Measurements from ENCODE around the gene NHLRC2. TPM values are rescaled to one million over a fixed set of nuclear protein-coding genes. Genes with fewer than 3 reads are reported as not detected.

Gene NHLRC2
- total RNA-seq, 6 experiments from 2014 or later = 24.0 to 27.4 (median 25.9) TPM

DNA sequence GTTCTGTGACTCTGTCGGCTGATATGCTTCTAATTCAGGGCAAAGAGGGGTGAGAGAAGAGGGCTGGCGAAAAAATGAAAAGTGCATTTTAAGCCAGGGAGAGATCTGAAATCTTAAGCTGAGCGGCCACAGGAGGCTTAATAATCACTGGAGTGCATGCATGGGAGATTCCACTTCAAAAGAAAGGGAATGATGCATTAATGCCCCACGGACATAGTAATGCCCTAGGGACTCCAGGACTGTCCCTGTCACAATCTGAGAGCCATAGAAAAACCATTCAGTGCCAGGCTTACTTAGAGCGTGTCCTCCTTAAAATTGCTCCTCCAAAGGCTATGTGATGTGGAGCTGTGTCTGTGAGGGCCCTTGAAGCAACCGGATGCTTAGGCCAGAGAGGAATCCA is 75.1 kb downstream of the NHLRC2 start:
- no peaks in the 10 kb centered on the region; the same call in 1 of the 2 replicates for H3K4me1 Mint-ChIP-seq (ENCODE audit: low read depth)
- TF ChIP-seq, protein P1, sequence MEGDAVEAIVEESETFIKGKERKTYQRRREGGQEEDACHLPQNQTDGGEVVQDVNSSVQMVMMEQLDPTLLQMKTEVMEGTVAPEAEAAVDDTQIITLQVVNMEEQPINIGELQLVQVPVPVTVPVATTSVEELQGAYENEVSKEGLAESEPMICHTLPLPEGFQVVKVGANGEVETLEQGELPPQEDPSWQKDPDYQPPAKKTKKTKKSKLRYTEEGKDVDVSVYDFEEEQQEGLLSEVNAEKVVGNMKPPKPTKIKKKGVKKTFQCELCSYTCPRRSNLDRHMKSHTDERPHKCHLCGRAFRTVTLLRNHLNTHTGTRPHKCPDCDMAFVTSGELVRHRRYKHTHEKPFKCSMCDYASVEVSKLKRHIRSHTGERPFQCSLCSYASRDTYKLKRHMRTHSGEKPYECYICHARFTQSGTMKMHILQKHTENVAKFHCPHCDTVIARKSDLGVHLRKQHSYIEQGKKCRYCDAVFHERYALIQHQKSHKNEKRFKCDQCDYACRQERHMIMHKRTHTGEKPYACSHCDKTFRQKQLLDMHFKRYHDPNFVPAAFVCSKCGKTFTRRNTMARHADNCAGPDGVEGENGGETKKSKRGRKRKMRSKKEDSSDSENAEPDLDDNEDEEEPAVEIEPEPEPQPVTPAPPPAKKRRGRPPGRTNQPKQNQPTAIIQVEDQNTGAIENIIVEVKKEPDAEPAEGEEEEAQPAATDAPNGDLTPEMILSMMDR (IDR thresholded peaks at IDR 0.05) = no peak
- H3K4me3 Mint-ChIP-seq = no peak overlapping the region
- no peak for DNase-seq
- H3K9me3 Mint-ChIP-seq = peaks cover 10% of the 10 kb centered on the region
- H3K27me3 Mint-ChIP-seq (ENCODE audit: insufficient read depth) = peaks cover 10% of the 10 kb centered on the region
- H3K27ac Mint-ChIP-seq = no peak overlapping the region
- peaks cover 5% of the 10 kb centered on the region for H3K36me3 Mint-ChIP-seq (ENCODE audit: low read depth)

DNA sequence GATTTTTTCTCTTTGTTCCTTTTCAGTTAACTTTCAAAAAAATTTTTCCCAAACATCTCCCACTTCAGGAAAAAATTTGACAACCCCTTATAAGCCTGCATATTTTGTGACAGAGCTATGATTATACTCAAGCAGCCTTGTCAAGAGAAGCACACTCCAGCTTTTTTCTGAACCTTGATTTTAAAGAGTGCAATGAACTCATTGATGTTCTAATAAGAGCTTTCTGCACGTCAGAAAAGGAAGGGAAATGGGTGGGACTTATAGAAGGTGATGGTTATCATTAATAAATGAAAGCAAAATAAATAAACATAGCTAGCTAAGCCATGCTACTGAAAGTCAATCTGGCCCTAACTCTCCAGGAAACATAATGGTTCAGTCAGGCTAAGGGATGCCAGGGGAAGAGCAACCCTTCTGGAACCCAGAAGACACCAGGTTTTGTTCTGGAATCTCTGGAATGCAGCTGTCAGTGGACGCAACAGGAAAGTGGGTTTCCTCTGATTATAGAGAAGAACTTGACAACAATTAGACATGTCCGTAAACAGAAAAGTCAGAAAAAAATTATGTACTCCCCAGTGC is 76.1 kb downstream of the NHLRC2 start:
- peaks cover 12% of the 10 kb centered on the region for H3K27me3 Mint-ChIP-seq (ENCODE audit: insufficient read depth)
- DNase-seq = no peak
- no peaks in the 10 kb centered on the region for H3K9me3 Mint-ChIP-seq
- TF ChIP-seq, protein P1 (IDR thresholded peaks at IDR 0.05) = no peak
- no peaks in the 10 kb centered on the region; the same call in 1 of the 2 replicates for H3K4me1 Mint-ChIP-seq (ENCODE audit: low read depth)
- no peak overlapping the region for H3K4me3 Mint-ChIP-seq
- H3K36me3 Mint-ChIP-seq (ENCODE audit: low read depth) = no peaks in the 10 kb centered on the region
- no peak overlapping the region for H3K27ac Mint-ChIP-seq

DNA sequence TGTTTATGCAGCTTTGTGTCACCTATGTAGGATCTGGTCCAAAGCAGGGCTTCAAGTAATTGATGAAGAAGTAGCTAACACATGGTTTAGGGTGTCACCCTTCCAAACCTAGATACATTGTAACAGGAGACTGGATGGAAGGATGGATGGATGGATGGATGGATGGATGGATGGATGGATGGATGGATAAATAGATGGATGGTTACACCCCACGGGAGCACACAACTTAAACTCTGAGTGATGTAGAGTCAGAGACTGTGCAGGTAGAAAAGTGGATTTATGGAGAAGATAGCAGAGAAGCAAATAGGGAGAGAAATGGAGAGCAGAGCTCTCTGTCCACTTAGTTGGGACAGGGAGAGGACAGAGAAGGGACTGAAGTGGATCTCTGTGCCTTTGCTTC is 78.4 kb downstream of the NHLRC2 start:
- TF ChIP-seq, protein P1 (IDR thresholded peaks at IDR 0.05) = no peak
- Mint-ChIP-seq H3K36me3 (ENCODE audit: low read depth) (no peaks in the 10 kb centered on the region), H3K9me3 (no peaks in the 10 kb centered on the region), H3K27ac (no peak overlapping the region), H3K4me1 (ENCODE audit: low read depth) (no peaks in the 10 kb centered on the region; the same call in 1 of the 2 replicates), H3K27me3 (ENCODE audit: insufficient read depth) (peaks cover 14% of the 10 kb centered on the region), H3K4me3 (no peak overlapping the region)
- no peak for DNase-seq

DNA sequence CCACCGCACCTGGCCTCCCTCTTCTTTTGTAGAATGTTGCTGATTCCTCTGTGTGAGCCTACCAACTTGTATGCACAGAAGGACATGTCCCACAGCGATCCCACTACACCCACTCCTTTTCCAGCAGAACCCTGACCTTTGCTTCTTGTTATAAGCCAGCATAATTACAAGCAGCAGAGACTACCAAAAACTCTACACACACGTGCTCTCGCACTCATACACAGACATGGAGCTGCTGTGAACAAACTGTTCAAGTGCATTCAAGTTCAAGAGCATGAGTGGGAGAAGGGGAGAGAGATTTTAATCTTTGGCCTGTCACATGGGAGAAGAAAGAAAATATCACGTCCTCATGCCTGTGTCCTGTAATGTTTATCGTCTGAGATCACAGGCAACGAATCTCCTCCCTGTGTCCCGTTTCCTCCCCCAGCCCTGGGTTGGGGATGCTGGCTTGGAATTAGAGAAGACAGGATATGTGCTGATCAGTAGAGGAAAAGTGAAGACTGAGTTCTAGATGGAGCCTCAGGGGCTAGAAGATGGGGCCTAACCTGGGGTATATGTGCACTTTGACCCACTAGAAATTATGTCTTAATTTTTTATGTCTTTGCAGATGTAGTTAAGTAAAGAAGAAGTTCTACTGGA is 79.6 kb downstream of the NHLRC2 start:
- H3K4me1 Mint-ChIP-seq (ENCODE audit: low read depth) = no peaks in the 10 kb centered on the region; the same call in 1 of the 2 replicates
- no peak overlapping the region for H3K4me3 Mint-ChIP-seq
- no peak for DNase-seq
- no peak overlapping the region for H3K27ac Mint-ChIP-seq
- TF ChIP-seq, protein P1 (IDR thresholded peaks at IDR 0.05) = no peak
- H3K9me3 Mint-ChIP-seq = no peaks in the 10 kb centered on the region
- H3K27me3 Mint-ChIP-seq (ENCODE audit: insufficient read depth) = peaks cover 14% of the 10 kb centered on the region
- H3K36me3 Mint-ChIP-seq (ENCODE audit: low read depth) = no peaks in the 10 kb centered on the region

DNA sequence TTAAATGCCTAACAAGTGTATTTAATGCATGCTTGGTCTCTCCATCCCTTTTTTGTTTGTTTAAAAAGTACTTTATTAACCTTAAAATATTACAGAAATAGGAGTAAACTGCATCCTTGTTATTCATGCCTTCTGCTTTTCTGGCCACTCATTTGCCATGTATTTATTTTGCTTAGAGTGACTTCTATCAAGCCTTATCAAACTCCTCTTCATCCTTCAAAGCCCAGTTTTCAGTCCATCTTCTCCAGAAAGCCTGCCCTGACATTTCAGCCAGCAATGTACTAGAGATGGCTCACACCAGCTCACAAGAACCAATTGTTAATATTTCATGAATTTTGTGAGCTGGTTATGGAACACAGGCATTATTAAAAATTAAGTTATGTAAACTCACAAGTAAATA is 82.8 kb downstream of the NHLRC2 start:
- H3K27me3 Mint-ChIP-seq (ENCODE audit: insufficient read depth) = peaks cover 22% of the 10 kb centered on the region
- H3K4me3 Mint-ChIP-seq = no peak overlapping the region
- no peaks in the 10 kb centered on the region for H3K9me3 Mint-ChIP-seq
- DNase-seq = no peak
- H3K27ac Mint-ChIP-seq = no peak overlapping the region
- no peaks in the 10 kb centered on the region for H3K4me1 Mint-ChIP-seq (ENCODE audit: low read depth)
- TF ChIP-seq, protein P1 (IDR thresholded peaks at IDR 0.05) = no peak
- no peaks in the 10 kb centered on the region for H3K36me3 Mint-ChIP-seq (ENCODE audit: low read depth)
